HG03066 (cell line): Measurements from ENCODE around the gene RPL32.
"Not testable (repeated sequence)": the region's sequence is repeated elsewhere in the genome, so short reads cannot be mapped to it uniquely, and the experiment has no call there.

Source experiments
- ATAC-seq: cut with Tn5 transposase; IDR thresholded peaks from one replicate; pipeline ENCODE4 v1.9.1; 2021; ENCODE audit warnings: low read depth; ENCODE audit not compliant: unreplicated experiment

RPL32 gene

GRCh38 chr3:12868039-12869034 lies 27.0 kb upstream of the RPL32 start:
- ATAC-seq: no peak

DNA sequence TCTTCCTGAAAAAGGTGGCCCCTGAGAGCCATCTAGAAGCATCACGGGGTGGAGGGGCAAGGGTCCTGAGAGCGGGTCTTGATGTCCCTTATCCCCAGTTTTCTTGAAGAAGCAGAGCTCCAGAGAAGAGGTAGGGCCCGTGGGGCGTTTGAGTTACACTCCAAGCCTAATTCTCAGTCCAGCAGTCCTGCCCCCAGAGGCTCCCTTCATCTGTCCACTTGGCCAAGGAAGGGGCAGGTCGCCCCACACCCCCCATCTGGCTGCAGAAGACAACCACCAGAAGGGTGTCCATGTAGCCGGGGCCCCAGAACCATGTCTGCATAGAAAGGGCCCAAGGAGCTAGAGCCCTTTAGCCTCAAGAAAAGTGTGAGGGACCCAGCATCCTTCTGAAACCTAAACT lies 25.5 kb upstream of the RPL32 start:
- no peak for ATAC-seq

GRCh38 chr3:12865271-12865670 lies 23.9 kb upstream of the RPL32 start:
- no peak for ATAC-seq

DNA sequence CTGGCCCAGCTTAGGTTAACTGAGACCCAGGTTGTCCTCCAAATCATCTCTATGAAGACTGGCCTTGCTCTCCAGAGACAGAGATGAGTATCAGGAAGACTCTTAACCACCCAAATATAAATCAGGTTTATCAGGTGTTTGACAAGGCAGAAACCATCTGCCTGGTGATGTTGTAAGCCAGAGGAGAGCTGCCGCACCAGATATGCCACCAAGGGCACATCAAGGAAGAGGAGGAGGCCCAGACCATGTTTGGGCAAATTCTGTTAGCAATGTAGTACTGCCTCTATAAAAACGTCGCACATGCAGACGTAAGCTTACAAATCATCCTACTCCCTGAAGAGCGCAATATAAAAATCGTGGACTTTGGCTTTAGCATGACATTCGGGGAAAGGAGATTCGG lies 21.0 kb upstream of the RPL32 start:
- no peak for ATAC-seq

- ATAC-seq: no peak
Measured at GRCh38 chr3:12861611-12862010, 20.2 kb upstream of the RPL32 start.

DNA sequence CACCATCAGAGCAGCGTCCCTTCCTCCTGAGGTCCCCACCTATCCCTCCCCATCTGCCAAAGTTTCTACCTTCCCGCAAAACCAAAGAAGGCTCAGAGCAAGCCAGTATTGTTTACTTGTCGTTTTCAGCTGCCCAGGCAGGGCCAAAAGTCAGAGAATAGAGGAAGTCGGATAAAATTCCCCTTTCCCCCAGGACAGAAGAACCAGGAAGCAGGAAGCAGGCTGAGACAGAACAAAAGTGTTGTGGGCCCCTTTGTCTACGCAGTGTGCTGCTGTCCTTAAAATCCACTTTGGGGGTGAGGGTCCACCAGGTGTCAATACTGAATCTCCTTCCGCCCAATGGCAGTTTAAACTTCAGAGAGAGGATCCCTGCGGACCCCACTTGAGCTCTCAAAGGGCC lies 18.5 kb upstream of the RPL32 start:
- no peak for ATAC-seq

DNA sequence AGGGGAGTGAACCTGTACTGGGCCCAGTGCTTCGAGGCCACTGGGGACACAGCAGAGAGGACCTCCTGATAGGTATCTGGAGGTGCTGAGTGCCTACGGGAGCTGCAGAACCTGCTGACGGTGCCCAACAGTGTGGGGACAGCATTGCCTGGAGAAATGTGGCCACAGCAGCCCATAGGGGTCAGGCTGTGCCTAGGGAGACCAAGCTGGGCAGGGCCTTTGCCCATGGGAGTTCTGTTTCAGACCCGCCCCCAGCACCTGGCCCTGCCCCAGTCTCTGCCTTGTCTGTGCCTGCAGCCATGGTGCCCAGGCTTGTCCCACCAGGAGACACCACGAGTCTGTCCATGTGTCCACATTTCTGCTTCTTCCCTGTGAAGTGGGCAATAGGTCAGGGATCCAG lies 15.3 kb upstream of the RPL32 start:
- ATAC-seq: no peak

DNA sequence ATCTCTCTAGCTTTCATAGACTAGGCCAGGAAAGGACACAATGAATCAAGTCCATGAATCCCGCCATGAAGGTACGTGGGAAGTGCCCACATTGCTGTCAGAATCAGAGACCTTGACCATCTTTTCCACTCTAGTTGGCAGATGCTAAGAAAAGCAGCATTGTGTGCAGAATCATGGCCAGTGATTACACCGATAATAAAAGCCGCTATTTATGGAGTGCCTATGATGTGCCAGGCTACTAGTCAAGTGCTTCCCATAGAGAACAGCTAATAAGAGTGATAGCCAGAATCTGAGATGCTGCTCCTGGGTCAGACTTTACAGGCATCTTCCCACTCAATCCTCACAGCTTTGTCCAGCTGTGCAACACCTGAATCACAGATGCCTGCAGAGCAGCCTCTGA lies 13.2 kb upstream of the RPL32 start:
- no peak for ATAC-seq

DNA sequence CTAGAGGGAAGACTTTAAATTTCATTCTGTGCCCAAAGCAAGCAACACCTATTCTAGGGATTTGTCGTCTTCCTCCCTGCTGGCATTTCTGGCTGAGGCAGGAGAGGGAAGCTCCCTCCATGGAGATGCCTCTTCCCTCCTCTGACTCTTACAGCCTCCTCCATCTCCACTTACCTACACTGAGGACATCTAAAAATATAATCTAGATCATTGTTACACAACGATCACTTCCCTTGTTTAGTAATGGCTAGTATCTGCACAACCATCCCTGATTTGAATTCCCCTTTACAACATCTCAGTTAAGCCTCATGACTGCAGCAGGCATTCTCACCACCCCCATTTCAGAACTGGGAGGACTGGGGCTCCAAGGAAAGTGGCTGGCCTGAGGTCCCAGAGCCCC lies 12.5 kb upstream of the RPL32 start:
- not testable (repeated sequence) for ATAC-seq

DNA sequence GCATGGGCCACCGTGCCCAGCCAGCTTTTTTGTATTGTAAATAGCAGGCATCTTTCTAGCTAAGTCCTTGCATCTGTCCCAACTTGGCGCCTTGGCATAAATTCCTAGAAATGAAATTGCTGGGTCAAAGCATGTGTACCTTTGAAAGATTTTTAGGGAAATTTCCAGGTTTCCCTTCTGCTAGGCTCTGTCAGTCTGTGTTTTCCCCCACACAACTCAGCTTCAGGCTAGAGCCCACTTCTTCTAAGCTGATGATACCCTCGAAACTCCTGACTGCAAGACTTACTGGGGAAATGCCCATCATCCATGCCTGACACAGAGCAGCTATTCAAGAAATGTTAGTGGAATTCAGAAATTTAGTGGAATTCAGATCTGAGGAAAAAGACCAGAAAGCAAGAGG lies 10.8 kb upstream of the RPL32 start:
- no peak for ATAC-seq

- no peak for ATAC-seq
Measured at GRCh38 chr3:12845811-12846210, 4.4 kb upstream of the RPL32 start.

GRCh38 chr3:12842469-12842868 lies 1.1 kb upstream of the RPL32 start:
- no peak for ATAC-seq

DNA sequence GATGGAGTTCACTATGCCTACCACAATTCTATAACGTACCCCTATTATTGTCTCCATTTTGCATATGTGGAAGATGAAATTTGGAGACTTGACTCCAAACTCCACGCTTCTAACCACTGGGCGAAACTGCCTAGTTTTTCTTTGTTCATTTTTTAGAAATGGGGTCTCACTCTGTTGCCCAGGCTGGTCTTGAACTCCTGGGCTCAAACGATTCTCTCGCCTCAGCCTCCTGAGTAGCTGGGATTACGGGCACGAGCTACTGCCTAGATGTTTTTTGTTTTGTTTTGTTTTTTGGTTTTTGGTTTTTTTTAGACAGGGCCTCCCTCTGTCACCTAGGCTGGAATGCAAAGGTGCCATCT lies 584 bp upstream of the RPL32 start:
- no peak for ATAC-seq

DNA sequence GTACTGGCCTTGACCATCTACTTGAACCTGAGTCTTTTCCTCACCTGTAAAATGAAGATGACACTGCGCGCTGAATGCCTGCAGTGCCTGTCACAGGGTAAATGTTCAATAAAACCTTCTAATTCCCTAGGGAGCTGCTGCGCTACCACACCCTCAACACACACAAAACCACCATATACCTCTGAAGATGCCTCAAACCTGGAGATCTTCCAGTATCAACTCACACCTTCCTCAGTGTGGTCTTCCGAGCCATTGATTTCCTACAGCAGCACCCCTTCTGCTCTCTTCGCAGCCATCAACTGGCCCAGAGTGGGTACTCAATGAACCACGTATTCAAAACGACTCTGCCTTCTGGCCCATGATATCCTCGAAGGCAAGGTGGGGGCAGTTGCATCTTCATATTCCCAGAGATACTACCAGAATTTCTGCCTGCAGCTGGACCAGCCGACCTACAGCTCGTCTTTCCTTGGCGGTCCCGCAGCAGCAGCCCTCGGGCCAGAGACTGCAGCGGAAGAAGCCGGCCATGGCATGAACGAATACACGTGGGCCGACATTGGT lies 695 bp downstream of the RPL32 start:
- peak; percentile 37 for ATAC-seq

GRCh38 chr3:12840148-12840547 lies 1.2 kb downstream of the RPL32 start:
- ATAC-seq: not testable (repeated sequence)

DNA sequence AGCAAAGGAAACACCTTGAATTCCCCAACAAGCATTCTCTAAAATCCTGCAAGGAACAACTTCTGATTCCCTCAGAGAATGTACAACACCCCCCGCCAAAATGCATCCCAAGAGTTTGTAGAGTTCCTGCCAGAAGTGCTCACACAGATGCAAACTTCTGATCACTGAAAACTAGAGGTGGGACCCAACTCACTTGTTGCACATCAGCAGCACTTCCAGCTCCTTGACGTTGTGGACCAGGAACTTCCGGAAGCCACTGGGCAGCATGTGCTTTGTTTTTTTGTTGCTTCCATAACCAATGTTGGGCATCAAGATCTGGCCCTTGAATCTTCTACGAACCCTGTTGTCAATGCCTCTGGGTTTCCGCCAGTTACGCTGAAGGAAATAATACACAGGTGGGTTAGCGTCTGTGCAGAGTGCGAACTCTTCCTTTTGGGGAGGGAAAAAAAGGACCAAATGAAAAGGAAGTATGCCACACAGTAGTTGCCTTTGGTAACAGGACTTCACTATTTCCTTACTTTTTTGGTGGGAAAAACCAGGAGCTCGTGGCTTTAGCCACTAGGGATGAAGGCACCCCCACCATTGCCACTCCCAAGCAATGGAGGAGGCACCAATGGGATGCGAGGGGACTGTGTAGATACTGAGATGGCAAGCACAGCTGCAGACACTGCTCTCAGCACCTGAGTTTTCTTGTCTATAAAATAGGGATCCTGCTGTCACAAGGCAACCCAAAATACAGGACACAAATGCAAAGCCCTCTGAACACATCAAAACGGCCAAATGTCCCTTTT lies 2.0 kb downstream of the RPL32 start:
- ATAC-seq: no peak

DNA sequence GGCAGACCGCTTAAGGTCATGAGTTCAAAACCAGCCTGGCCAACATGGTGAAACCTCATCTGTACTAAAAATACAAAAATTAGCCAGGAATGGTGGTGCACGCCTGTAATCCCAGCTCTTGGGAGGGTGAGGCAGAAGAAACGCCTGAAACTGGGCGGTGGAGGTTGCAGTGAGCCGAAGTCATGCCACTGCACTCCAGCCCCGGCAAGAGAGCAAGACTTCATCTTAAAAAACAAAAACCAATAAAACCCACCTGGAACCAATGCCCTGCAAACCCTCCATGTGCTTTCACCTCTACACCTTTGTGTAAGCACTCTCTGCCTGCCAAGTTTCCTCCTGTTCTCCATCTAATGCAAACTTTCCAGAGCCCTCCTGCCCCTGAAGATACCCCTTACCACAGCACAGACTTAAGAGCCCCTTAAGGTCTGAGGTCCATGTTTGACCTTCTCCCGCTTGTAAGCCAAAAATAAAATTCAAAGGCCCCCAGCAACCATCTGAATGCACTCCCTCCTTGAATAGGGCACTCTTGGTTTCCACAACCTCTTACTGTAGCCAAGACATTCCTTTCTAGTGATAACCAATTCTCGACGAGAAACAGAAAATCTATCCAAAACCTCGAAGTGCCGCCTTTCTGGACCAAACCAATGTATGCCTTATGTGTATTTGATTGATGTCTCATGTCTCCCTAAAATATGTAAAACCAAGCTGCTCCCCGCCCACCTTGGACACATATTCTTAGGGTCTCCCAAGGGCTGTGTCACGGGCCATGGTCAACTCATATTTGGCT lies 3.0 kb downstream of the RPL32 start:
- no peak for ATAC-seq

- no peak for ATAC-seq
Measured at GRCh38 chr3:12837295-12837986, 3.9 kb downstream of the RPL32 start.

GRCh38 chr3:12835052-12835665 lies 6.2 kb downstream of the RPL32 start:
- ATAC-seq: no peak
